C4-2B (cell line): ENCODE measurements around the gene ADGRG4.
"Not testable (repeated sequence)": the region's sequence is repeated elsewhere in the genome, so short reads cannot be mapped to it uniquely, and the experiment has no call there.

Experiments
- H3K27ac ChIP-seq: fragments of 450-650 bp; 2 replicates; pipeline ENCODE4 v1.5.1; 2017
- ZFX ChIP-seq: fragments of 450-650 bp; IDR thresholded peaks from 2 replicates; pipeline ENCODE4 v1.6.1; 2017
- TF ChIP-seq, protein P1 (sequence below): fragments of 450-650 bp; conservative IDR thresholded peaks from 2 replicates; pipeline ENCODE4 v1.5.1; 2017; ENCODE audit warnings: mild to moderate bottlenecking

The ADGRG4 gene, protein sequence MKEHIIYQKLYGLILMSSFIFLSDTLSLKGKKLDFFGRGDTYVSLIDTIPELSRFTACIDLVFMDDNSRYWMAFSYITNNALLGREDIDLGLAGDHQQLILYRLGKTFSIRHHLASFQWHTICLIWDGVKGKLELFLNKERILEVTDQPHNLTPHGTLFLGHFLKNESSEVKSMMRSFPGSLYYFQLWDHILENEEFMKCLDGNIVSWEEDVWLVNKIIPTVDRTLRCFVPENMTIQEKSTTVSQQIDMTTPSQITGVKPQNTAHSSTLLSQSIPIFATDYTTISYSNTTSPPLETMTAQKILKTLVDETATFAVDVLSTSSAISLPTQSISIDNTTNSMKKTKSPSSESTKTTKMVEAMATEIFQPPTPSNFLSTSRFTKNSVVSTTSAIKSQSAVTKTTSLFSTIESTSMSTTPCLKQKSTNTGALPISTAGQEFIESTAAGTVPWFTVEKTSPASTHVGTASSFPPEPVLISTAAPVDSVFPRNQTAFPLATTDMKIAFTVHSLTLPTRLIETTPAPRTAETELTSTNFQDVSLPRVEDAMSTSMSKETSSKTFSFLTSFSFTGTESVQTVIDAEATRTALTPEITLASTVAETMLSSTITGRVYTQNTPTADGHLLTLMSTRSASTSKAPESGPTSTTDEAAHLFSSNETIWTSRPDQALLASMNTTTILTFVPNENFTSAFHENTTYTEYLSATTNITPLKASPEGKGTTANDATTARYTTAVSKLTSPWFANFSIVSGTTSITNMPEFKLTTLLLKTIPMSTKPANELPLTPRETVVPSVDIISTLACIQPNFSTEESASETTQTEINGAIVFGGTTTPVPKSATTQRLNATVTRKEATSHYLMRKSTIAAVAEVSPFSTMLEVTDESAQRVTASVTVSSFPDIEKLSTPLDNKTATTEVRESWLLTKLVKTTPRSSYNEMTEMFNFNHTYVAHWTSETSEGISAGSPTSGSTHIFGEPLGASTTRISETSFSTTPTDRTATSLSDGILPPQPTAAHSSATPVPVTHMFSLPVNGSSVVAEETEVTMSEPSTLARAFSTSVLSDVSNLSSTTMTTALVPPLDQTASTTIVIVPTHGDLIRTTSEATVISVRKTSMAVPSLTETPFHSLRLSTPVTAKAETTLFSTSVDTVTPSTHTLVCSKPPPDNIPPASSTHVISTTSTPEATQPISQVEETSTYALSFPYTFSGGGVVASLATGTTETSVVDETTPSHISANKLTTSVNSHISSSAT (N-terminal part only)

DNA sequence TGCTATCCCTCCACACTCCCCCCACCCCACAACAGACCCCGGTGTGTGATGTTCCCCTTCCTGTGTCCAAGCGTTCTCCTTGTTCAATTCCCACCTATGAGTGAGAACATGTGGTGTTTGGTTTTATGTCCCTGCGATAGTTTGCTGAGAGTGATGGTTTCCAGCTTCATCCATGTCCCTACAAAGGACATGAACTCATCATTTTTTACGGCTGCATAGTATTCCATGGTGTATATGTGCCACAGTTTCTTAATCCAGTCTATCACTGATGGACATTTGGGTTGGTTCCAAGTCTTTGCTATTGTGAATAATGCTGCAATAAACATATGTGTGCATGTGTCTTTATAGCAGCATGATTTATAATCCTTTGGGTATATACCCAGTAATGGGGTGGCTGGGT is at the start of gene ADGRG4:
ADGRG4 (plus strand) TSS at position 243 of the 400 bp plus-strand sequence. CDS start 7,815 bp downstream, outside the sequence.
- H3K27ac ChIP-seq = not testable (repeated sequence)

DNA sequence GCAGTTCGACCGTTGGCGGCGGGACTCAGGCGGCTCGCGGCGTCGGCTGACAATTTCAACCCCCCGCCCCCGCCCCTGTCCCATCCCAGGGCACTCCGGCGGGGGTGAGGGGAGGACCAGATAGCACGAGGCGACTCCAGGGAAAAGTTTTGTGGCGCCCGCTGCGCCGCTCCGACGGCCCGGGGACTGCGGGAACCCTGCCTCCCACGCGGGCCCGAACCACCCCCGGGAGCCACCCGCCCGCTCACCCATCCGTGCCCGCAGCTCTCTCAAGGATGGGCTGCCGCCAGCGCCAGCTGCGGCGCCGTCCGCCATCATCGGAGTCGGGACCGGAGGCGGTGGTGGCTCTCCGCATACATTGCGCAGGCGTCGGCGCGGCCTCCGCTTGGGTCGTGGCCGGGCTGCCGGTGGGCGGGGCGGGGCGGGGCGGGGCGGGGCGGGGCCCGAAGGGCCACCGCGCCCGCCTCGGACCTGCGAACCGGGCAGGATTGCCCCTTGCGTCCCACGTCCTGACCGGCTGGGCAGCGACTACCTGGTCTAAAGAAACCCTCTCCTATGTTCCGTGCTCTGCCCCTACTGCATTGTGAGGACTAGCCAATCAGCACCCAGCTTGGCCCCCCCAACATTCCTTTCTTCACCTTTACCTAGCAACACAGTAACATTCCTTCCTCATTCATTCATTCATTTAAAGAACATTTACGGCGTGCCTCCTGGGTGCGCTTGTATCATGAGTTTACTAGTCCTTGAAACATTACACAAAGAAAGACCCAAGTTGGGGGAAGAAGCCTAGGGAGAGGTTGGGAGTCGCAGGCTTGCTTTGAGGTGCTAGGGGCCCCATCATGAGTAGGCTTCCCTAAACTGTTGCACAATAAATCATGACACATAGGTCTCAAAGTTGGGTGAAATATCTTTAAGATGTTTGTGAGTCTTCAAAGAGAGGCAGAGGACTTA is 49.4 kb upstream of the ADGRG4 start, which contains the start of gene MAP7D3:
MAP7D3 (minus strand) TSS at position 360 of the 951 bp plus-strand sequence; CDS start at position 318, 42 bp downstream.
- TF ChIP-seq ZFX = no peak
- TF ChIP-seq, protein P1, sequence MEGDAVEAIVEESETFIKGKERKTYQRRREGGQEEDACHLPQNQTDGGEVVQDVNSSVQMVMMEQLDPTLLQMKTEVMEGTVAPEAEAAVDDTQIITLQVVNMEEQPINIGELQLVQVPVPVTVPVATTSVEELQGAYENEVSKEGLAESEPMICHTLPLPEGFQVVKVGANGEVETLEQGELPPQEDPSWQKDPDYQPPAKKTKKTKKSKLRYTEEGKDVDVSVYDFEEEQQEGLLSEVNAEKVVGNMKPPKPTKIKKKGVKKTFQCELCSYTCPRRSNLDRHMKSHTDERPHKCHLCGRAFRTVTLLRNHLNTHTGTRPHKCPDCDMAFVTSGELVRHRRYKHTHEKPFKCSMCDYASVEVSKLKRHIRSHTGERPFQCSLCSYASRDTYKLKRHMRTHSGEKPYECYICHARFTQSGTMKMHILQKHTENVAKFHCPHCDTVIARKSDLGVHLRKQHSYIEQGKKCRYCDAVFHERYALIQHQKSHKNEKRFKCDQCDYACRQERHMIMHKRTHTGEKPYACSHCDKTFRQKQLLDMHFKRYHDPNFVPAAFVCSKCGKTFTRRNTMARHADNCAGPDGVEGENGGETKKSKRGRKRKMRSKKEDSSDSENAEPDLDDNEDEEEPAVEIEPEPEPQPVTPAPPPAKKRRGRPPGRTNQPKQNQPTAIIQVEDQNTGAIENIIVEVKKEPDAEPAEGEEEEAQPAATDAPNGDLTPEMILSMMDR = no peak
- peak within 1 kb of the TSS; percentile 59 for H3K27ac ChIP-seq

DNA sequence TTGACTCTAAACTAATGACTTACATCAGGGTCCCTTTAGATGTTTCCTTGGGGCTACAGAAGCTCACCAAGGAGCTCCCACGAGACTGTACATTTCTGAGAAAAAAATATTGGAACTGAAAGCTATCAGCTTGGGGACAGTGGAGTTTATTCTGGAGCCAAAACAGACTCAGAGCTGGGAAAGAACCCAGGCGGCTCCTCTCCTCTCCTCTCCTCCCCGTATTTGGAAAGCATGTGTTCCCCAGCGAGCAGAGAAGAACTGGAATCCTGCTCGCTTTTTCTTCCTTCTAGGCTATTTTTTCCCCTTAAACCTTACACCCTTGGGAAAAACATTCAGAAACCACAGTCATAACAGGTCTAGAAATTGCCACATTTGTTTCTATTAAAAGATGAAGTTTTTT is 45.2 kb upstream of the ADGRG4 start:
- no peak overlapping the region for H3K27ac ChIP-seq
- TF ChIP-seq ZFX = no peak
- TF ChIP-seq, protein P1 = no peak

DNA sequence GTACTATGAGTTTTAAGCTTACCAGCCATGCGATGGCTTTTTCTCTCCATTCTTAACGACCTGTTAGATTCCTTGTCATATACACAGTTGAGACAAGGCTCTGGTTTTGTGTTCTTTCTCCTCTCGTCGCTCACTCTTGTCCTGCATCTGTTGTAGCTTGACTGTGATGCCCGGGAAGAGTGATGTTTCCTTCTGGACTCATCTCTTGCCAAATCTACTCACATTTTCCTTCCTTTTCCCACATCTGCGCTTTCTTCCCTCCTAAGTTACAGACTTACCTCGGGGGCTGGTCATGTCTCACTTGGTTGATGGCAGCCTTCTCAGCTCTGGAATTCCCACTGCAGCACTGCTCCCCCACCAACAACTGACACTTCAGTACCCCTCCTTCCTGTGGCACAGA is 44.7 kb upstream of the ADGRG4 start:
- no peak overlapping the region for H3K27ac ChIP-seq
- TF ChIP-seq, protein P1 = no peak
- TF ChIP-seq ZFX = no peak

DNA sequence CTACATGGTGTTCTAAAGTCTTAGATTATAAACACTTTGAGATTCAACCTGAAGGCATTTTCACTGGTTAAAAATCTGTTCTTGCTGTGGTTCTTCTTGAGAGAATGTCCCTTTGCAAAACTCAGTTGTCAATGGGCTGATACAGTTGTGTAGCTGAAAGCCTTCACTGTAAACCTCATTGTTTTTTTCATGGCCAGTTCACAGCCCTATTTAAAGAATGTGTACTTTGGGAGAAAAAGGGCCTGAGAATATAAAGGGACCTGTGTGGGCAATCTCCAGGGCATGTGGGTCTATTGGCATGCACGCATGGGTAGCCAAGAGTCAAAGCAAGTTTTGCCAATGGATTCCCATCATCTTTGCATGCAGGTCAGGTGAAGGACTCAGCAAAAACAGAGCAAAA is 41.8 kb upstream of the ADGRG4 start:
- H3K27ac ChIP-seq = no peak overlapping the region
- TF ChIP-seq, protein P1 = no peak
- no peak for TF ChIP-seq ZFX

DNA sequence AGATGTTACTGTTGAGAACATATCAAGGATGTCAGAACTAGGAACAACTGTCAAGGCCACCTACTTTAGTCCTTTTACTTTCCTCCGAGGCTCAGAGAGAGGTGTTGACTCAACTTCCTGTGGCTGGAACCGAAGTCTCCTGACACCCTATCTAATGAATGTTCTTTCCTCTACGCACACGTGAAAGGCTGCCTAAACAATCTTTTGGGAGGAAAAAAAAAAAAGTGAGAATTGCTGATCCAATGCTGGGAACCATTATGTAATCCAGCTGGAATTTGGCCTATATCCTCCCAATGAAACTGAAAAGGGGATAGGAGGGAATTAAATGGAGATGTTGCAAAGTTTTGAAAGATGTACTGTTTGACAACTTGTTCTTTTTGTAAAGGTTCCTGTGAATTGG is 41.2 kb upstream of the ADGRG4 start:
- TF ChIP-seq, protein P1 = no peak
- TF ChIP-seq ZFX = no peak
- no peak overlapping the region for H3K27ac ChIP-seq

DNA sequence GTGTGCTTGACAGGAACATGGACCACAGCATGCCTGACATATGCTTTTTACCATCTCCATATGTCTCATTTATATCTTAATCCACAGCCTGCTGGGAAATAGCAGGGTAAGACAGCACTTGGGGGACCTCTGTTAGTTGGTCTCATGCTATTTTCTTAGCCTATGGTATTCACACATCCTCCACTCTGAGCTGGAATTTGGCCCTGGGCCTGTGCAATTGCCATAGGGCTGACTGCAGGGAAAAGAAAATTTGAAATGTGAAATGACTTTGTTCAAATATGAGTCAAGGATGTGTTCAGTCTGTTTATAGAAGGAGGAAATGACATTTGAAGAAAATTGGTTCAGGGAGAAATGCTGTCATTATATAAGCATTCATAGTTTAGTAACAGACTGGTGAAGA is 40.0 kb upstream of the ADGRG4 start:
- H3K27ac ChIP-seq = no peak overlapping the region
- TF ChIP-seq ZFX = no peak
- TF ChIP-seq, protein P1 = no peak
